Endothelial cell of umbilical vein (primary cell): ENCODE data around the gene GLCE. TPM values are rescaled to one million over a fixed set of nuclear protein-coding genes. Genes with fewer than 3 reads are reported as not detected.

Experiments
- BruUV-seq: library from RNA; stranded (reverse); fragments of 400-500 nt; replicated peaks from 2 replicates; lab custom pipeline; 2021; lab: Mats Ljungman, UMichigan
- CTCF ChIA-PET: fragments of 300-600, 350-600 bp; sonication (Branson Sonifier 250); formaldehyde crosslinking; loops from one replicate; lab custom pipeline; 2021; ENCODE audit warnings: antibody characterized with exemption, inconsistent platforms; lab: Charles Lee
- POLR2A ChIA-PET: fragments of 300-600, 350-600 bp; sonication (Branson Sonifier 250); formaldehyde crosslinking; loops from one replicate; lab custom pipeline; 2021; ENCODE audit warnings: antibody characterized with exemption, inconsistent platforms; lab: Charles Lee
- DNase-seq: peaks from one replicate; pipeline ENCODE4 v3.0.0-alpha.2; 2011; ENCODE audit warnings: low read depth, low spot score
- FAIRE-seq: peaks from 2 replicates; lab custom pipeline; 2011; peaks lifted over from hg19 to GRCh38; lab: Jason Lieb, UNC
- H2AFZ ChIP-seq: 2 replicates; pipeline ENCODE4 v1.6.0; 2012; ENCODE audit warnings: low read depth, low read length, control low read depth, inconsistent platforms
- H3K27ac ChIP-seq: 2 replicates; pipeline ENCODE4 v1.5.1; 2011; ENCODE audit warnings: low read depth, mild to moderate bottlenecking, control low read depth, low read length, moderate library complexity; ENCODE audit not compliant: insufficient read depth
- H3K27me3 ChIP-seq, 2 experiments: 2 replicates each; pipeline versions ENCODE4 v1.6.0 to v1.6.1; 2011; ENCODE audit warnings: low read length in 2 of 2, mixed read lengths in 1 of 2; ENCODE audit not compliant: control insufficient read depth in 2 of 2, insufficient read depth in 2 of 2
- H3K36me3 ChIP-seq, 2 experiments: 2 replicates in 1 of 2; 3 replicates in 1 of 2; pipeline ENCODE4 v1.5.1; 2011; ENCODE audit warnings: low read length in 2 of 2, mild to moderate bottlenecking in 1 of 2, moderate library complexity in 1 of 2; ENCODE audit not compliant: control insufficient read depth in 2 of 2, insufficient read depth in 2 of 2; ENCODE audit errors: extremely low read depth in 1 of 2
- H3K4me1 ChIP-seq: 3 replicates; pipeline ENCODE4 v1.5.1; 2011; ENCODE audit warnings: mild to moderate bottlenecking, low read length; ENCODE audit not compliant: control insufficient read depth, insufficient read depth; ENCODE audit errors: extremely low read depth
- H3K4me2 ChIP-seq: 2 replicates; pipeline ENCODE4 v1.6.1; 2011; ENCODE audit warnings: low read length, control low read depth, mixed read lengths; ENCODE audit not compliant: insufficient read depth
- H3K4me3 ChIP-seq, 3 experiments: fragments of 200-600 bp in 1 of 3; sonication (generic), shearing (Covaris generic) in 1 of 3; replicated peaks in 1 of 3; 2 replicates each; pipeline ENCODE4 v1.5.1; 2011 to 2016; ENCODE audit warnings: control low read depth in 3 of 3, low read length in 3 of 3, mild to moderate bottlenecking in 2 of 3, inconsistent platforms in 1 of 3, low read depth in 1 of 3, moderate library complexity in 1 of 3; ENCODE audit not compliant: insufficient read depth in 1 of 3
- H3K79me2 ChIP-seq: 2 replicates; pipeline ENCODE4 v1.6.0; 2012; ENCODE audit warnings: low read length, inconsistent platforms; ENCODE audit not compliant: control insufficient read depth, insufficient read depth
- H3K9ac ChIP-seq: replicated peaks from 2 replicates; pipeline ENCODE3; 2011; ENCODE audit warnings: low read length, control low read depth; ENCODE audit not compliant: insufficient read depth; ENCODE audit errors: extremely low read depth
- H3K9me1 ChIP-seq: replicated peaks from 3 replicates; pipeline ENCODE4 v1.6.0; 2011; ENCODE audit warnings: mild to moderate bottlenecking, low read length; ENCODE audit not compliant: control insufficient read depth, insufficient read depth; ENCODE audit errors: extremely low read depth
- H3K9me3 ChIP-seq: replicated peaks from 2 replicates; pipeline ENCODE4 v1.5.1; 2012; ENCODE audit warnings: low read length, inconsistent platforms; ENCODE audit not compliant: control insufficient read depth, insufficient read depth
- H4K20me1 ChIP-seq: replicated peaks from 2 replicates; pipeline ENCODE3; 2011; ENCODE audit warnings: mild to moderate bottlenecking, low read length; ENCODE audit not compliant: control insufficient read depth, insufficient read depth; ENCODE audit errors: extremely low read depth
- EZH2 ChIP-seq: IDR thresholded peaks from 2 replicates; pipeline ENCODE4 v1.6.1; 2012; ENCODE audit warnings: borderline replicate concordance, low read depth, mild to moderate bottlenecking, moderate library complexity, low read length, inconsistent platforms; ENCODE audit not compliant: severe bottlenecking
- FOS ChIP-seq: IDR thresholded peaks from 2 replicates; pipeline ENCODE4 v1.6.1; 2011; ENCODE audit warnings: mild to moderate bottlenecking, low read length, moderate library complexity, borderline replicate concordance; ENCODE audit not compliant: insufficient read depth
- GATA2 ChIP-seq: IDR thresholded peaks from 2 replicates; pipeline ENCODE4 v1.7.0; 2011; ENCODE audit warnings: low read depth, mild to moderate bottlenecking, moderate library complexity, mixed read lengths, low read length; ENCODE audit not compliant: insufficient read length, insufficient read depth
- JUN ChIP-seq: IDR thresholded peaks from 2 replicates; pipeline ENCODE4 v1.6.1; 2011; ENCODE audit warnings: borderline replicate concordance, low read depth; ENCODE audit not compliant: insufficient read length, insufficient read depth
- MYC ChIP-seq: IDR thresholded peaks from one replicate; pipeline ENCODE4 v1.6.1; 2011; ENCODE audit warnings: mild to moderate bottlenecking, low read depth, low read length
- POLR2A ChIP-seq: IDR thresholded peaks from 2 replicates; pipeline ENCODE4 v1.6.1; 2012; ENCODE audit warnings: low read depth, mild to moderate bottlenecking, control low read depth, low read length
- POLR2AphosphoS5 ChIP-seq: IDR thresholded peaks from 2 replicates; pipeline ENCODE4 v1.6.1; 2012; ENCODE audit warnings: low read depth, mild to moderate bottlenecking, control low read depth, low read length, moderate library complexity; ENCODE audit not compliant: insufficient read depth
- dilution Hi-C: fragments of 300-500 bp; cut with MboI; formaldehyde crosslinking; loops from one replicate; pipeline ENCODE4 v1.15.0; 2019; ENCODE audit warnings: low sequenced_read_pairs; ENCODE audit not compliant: extremely low pct_ligation_motif_present
- intact Hi-C: fragments of 100-400 bp; cut with micrococcal nuclease; formaldehyde crosslinking; loops from one replicate; pipeline ENCODE4 v1.10.0; 2022
- polyA plus RNA-seq, 4 experiments: library from polyadenylated mRNA; depleted of rRNA in 3 of 4; stranded (reverse) in 3 of 4; unstranded in 1 of 4; fragments of >200 nt; gene quantifications; 2 replicates each; pipeline versions ENCODE4 v1.2.1 to v1.2.3, GENCODE V29; 2011 to 2012; ENCODE audit warnings: missing spikeins in 1 of 4
- total RNA-seq: library from RNA; stranded (reverse); gene quantifications from 2 replicates; pipeline ENCODE4 v1.2.3, GENCODE V29; 2021
- TF ChIP-seq, protein P1 (sequence below), 2 donors: IDR thresholded peaks; 1 replicate in 1 of 2; 2 replicates in 1 of 2; pipeline ENCODE4 v1.5.1; 2011; ENCODE audit warnings: low read length in 2 of 2, mild to moderate bottlenecking in 2 of 2, moderate library complexity in 2 of 2, control low read depth in 1 of 2, inconsistent platforms in 1 of 2, low read depth in 1 of 2; ENCODE audit not compliant: insufficient read depth in 1 of 2; ENCODE audit errors: extremely low read depth in 1 of 2
- TF ChIP-seq, protein P2 (sequence below): IDR thresholded peaks from 2 replicates; pipeline ENCODE4 v1.6.1; 2011; ENCODE audit not compliant: insufficient read depth, insufficient read length

Gene GLCE
- total and polyA plus RNA-seq, 2 donors (not counting 3 experiments of a cell fraction or from before 2014, with no cell fraction given): 48.1 to 86.6 TPM

DNA sequence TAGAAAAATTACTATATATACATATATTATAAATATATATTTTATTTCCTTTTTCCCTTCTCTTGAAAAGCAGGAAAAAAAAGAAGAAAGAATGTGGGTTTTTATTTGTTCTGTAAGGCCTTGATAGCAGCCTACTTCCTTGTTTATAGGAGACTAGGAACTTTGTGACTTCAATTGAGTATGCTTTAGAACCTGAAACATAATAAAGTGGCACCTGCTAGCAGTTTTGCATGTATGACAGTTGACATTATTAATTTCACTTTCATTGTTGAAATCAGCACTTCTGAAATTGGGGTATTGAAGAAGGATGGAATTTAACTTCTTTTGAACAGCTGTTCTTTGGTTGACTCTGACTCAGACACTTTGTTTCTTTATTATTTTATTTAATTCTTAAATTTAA is 56.9 kb downstream of the GLCE start:
- no peak for DNase-seq
- no peak for FAIRE-seq
- Histone ChIP-seq H3K4me3 (no peak overlapping the region), H3K9me3 (no peaks in the 10 kb centered on the region), H3K79me2 (peaks cover 6% of the 10 kb centered on the region), H3K27ac (no peak overlapping the region), H3K36me3 (no peaks in the 10 kb centered on the region), H3K9me1 (no peaks in the 10 kb centered on the region), H3K4me2 (no peak overlapping the region), H3K9ac (no peak overlapping the region), H3K4me1 (no peaks in the 10 kb centered on the region), H4K20me1 (no peaks in the 10 kb centered on the region), H3K27me3 (no peaks in the 10 kb centered on the region), H2AFZ (no peak overlapping the region)
- intact Hi-C loops: no loop called here
- no TSS peak for BruUV-seq
- ChIA-PET POLR2A (no interaction called here), CTCF (interaction anchor here (1.6 kb wide), 1 partner anchor 158 kb away, joined by 6 read pairs; no protein-coding TSS in a partner anchor)
- dilution Hi-C loops: no loop called here
- TF ChIP-seq POLR2A: no peak

DNA sequence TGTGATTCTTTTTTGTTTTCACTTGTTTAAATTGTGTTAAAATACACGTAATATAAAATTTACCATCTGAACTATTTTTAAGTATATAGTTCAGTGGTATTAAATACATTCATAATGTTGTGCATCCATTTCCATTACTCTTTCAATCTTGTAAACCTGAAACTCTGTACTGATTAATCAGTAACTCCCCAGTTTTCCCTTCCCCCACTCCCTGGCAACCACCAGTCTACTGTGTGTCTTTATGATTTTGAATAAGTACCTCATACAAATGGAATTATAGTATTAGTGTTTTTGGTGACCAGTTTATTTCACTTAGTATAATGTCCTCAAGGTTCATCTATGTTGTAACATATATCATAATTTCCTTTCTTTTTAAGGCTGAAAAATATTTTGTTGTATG is 59.3 kb downstream of the GLCE start:
- FAIRE-seq: no peak

More for the DNA sequence above, 59.3 kb downstream of the GLCE start:
- H3K27me3 ChIP-seq: no peaks in the 10 kb centered on the region
- dilution Hi-C loops (no loop called here), intact Hi-C loops (no loop called here)
- no peaks in the 10 kb centered on the region for H3K9me1 ChIP-seq
- H3K9ac ChIP-seq: no peak overlapping the region
- no peak for DNase-seq
- H2AFZ ChIP-seq: no peak overlapping the region
- CTCF ChIA-PET: no interaction called here
- no peaks in the 10 kb centered on the region for H3K9me3 ChIP-seq
- H3K4me1 ChIP-seq: peaks cover 2% of the 10 kb centered on the region
- POLR2A ChIA-PET: no interaction called here
- BruUV-seq: no TSS peak
- no peaks in the 10 kb centered on the region for H4K20me1 ChIP-seq
- peaks cover 8% of the 10 kb centered on the region for H3K79me2 ChIP-seq
- H3K36me3 ChIP-seq: no peaks in the 10 kb centered on the region
- no peak overlapping the region for H3K4me3 ChIP-seq
- TF ChIP-seq EZH2 (no peak), POLR2AphosphoS5 (no peak), GATA2 (no peak), JUN (no peak), MYC (no peak), FOS (no peak), POLR2A (no peak)
- TF ChIP-seq, protein P1, sequence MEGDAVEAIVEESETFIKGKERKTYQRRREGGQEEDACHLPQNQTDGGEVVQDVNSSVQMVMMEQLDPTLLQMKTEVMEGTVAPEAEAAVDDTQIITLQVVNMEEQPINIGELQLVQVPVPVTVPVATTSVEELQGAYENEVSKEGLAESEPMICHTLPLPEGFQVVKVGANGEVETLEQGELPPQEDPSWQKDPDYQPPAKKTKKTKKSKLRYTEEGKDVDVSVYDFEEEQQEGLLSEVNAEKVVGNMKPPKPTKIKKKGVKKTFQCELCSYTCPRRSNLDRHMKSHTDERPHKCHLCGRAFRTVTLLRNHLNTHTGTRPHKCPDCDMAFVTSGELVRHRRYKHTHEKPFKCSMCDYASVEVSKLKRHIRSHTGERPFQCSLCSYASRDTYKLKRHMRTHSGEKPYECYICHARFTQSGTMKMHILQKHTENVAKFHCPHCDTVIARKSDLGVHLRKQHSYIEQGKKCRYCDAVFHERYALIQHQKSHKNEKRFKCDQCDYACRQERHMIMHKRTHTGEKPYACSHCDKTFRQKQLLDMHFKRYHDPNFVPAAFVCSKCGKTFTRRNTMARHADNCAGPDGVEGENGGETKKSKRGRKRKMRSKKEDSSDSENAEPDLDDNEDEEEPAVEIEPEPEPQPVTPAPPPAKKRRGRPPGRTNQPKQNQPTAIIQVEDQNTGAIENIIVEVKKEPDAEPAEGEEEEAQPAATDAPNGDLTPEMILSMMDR (IDR thresholded peaks at IDR 0.05; ENCODE audit: extremely low read depth in 1 of 2, insufficient read depth in 1 of 2, low read depth in 1 of 2, low read length in 2 of 2): no peak
- TF ChIP-seq, protein P2, sequence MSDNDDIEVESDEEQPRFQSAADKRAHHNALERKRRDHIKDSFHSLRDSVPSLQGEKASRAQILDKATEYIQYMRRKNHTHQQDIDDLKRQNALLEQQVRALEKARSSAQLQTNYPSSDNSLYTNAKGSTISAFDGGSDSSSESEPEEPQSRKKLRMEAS: no peak
- no peak overlapping the region for H3K4me2 ChIP-seq
- no peak overlapping the region for H3K27ac ChIP-seq
